H1 (cell line): ENCODE measurements around the gene KRTAP12-4. TPM values are rescaled to one million over a fixed set of nuclear protein-coding genes. Genes with fewer than 3 reads are reported as not detected.

ENCODE experiments used
- EGR1 ChIP-seq: IDR thresholded peaks from 2 replicates; pipeline ENCODE4 v1.6.1; 2011; ENCODE audit warnings: low read depth, low read length, borderline replicate concordance
- GABPA ChIP-seq: IDR thresholded peaks from 2 replicates; pipeline ENCODE4 v1.6.1; 2011; ENCODE audit warnings: mild to moderate bottlenecking, low read length, moderate library complexity, borderline replicate concordance; ENCODE audit not compliant: insufficient read depth
- polyA plus RNA-seq, 7 experiments: library from polyadenylated mRNA; depleted of rRNA in 3 of 7; stranded (reverse) in 5 of 7; unstranded in 2 of 7; fragments of >200 nt in 5 of 7; fragments of 200-250 nt in 2 of 7; gene quantifications; 1 replicate in 5 of 7; 2 replicates in 1 of 7; 4 replicates in 1 of 7; pipeline versions ENCODE4 v1.2.1 to v1.2.3, GENCODE V29; 2011 to 2013; ENCODE audit warnings: missing spikeins in 2 of 7, mixed read lengths in 2 of 7
- total RNA-seq: library from RNA; stranded (reverse); fragmentation: NEBNext Ultra II Directional; extraction: Animal tissue kit (Norgen Biotek cat#: 25700); gene quantifications from 2 replicates; pipeline ENCODE4 v1.2.1, GENCODE V29; 2021

Gene KRTAP12-4
- total and polyA plus RNA-seq, 2 of the 8 experiments (the other 6 are each of a cell fraction or from before 2014, with no cell fraction given), result not detected

DNA sequence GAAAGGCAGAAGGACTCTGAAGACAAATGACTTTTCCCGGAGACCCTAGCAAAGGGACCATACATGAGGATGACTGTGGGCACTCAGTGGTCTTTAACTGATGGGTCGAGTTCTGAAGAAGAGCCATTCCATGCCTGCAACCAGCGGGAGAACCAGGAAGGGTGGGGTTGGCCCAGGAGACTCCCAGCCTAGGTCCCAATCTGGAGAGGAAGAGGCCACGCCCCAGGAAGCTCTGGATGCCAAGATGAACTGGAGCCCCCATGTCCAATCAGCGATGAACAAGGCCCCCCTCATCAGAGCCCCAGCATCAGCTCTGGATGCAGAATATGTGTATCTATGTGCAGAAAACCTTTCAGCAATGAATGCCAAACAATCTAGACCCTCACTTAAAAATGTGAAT is 13.7 kb downstream of the KRTAP12-4 start (continued):
- TF ChIP-seq GABPA (no peak), EGR1 (no peak)
- TF ChIP-seq, all 59 proteins: peak for 0
